Epithelial cell of proximal tubule (primary cell): ENCODE data around the gene SLC25A44. TPM values are rescaled to one million over a fixed set of nuclear protein-coding genes. Genes with fewer than 3 reads are reported as not detected.
"Not testable (repeated sequence)": the region's sequence is repeated elsewhere in the genome, so short reads cannot be mapped to it uniquely, and the experiment has no call there.

Experiments used
- DNase-seq: peaks from one replicate; pipeline ENCODE4 v3.0.0-alpha.2; 2011; ENCODE audit warnings: low read depth
- H3K4me3 ChIP-seq: 2 replicates; pipeline ENCODE4 v1.5.1; 2011; ENCODE audit warnings: low read depth, mild to moderate bottlenecking, low read length
- CTCF ChIP-seq: conservative IDR thresholded peaks from 2 replicates; pipeline ENCODE4 v1.5.1; 2012; ENCODE audit warnings: low read depth, mild to moderate bottlenecking, low read length
- total RNA-seq: library from RNA; depleted of rRNA; stranded (reverse); fragments of >200 nt; gene quantifications from 2 replicates; pipeline ENCODE4 v1.2.3, GENCODE V29; 2015

The SLC25A44 gene
- total RNA-seq, 1 donor from 2014 or later, result 7.4 TPM

GRCh38 chr1:156177919-156178654 is 15.8 kb upstream of the SLC25A44 start:
- no peak for TF ChIP-seq CTCF
- H3K4me3 ChIP-seq, result no peak overlapping the region
- no peak for DNase-seq

GRCh38 chr1:156180471-156180870 is 13.4 kb upstream of the SLC25A44 start:
- DNase-seq, result no peak
- TF ChIP-seq CTCF, result no peak
- H3K4me3 ChIP-seq, result no peak overlapping the region

- H3K4me3 ChIP-seq, DNase-seq: not testable (repeated sequence)
These were observed 12.4 kb upstream of the SLC25A44 start for GRCh38 chr1:156181391-156181924.

GRCh38 chr1:156182010-156182779 is 11.7 kb upstream of the SLC25A44 start:
- not testable (repeated sequence) for DNase-seq, H3K4me3 ChIP-seq

GRCh38 chr1:156186347-156187177 is 7.3 kb upstream of the SLC25A44 start:
- not testable (repeated sequence) for H3K4me3 ChIP-seq, DNase-seq

GRCh38 chr1:156190265-156190664 is 3.6 kb upstream of the SLC25A44 start:
- DNase-seq, H3K4me3 ChIP-seq: not testable (repeated sequence)

GRCh38 chr1:156191292-156191964 is 2.5 kb upstream of the SLC25A44 start:
- TF ChIP-seq CTCF, result no peak
- DNase-seq, result no peak
- no peak overlapping the region for H3K4me3 ChIP-seq

GRCh38 chr1:156193208-156193487 is 756 bp upstream of the SLC25A44 start:
- no peak for TF ChIP-seq CTCF
- peak overlapping the region; percentile 99 for H3K4me3 ChIP-seq
- DNase-seq, result no peak
